ENCODE results near the gene BCAS3. TPM values are rescaled to one million over a fixed set of nuclear protein-coding genes. Genes with fewer than 3 reads are reported as not detected.
A peak's percentile ranks its signal among the peaks of the same experiment; 100 is the strongest.

Gene BCAS3
- total and polyA plus RNA-seq, 10 donors: 3.7 to 56.0 (median 42.3) TPM

DNA sequence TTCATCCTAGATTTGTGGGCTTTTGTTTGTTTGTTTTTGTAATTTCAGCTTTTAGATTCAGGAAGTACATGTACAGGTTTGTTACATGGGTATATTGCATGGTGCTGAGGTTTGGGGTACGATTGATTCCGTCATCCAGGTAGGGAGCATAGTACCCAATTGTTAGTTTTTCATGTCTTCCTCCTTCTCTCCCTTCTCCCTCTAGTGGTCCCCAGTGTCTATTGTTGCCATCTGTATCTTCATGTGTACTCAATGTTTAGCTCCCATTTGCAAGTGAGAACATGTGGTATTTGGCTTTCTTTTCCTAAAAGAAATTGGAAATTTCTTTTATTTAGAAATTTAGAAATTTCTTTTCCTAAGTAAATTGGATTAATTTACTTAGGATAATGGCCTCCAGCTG lies 37.1 kb upstream of the BCAS3 start:
- Histone ChIP-seq H3K36me3 (peaks cover 0 to 67% (median 14%) of the 10 kb centered on the region in 6 donors), H3K4me3 (no peak overlapping the region), H3K4me1 (peaks cover 0 to 22% (median 3%) of the 10 kb centered on the region in 6 donors), H3K27me3 (replicated peaks in 1 of 7) (no peaks in the 10 kb centered on the region), H3K9me3 (no peaks in the 10 kb centered on the region), H3K27ac (no peak overlapping the region)
- 67 to 85% (median 77%) methylated on average over 2 of the region's 2 CpGs for WGBS, 5 donors
- intact Hi-C loops (cut with DNase I; ENCODE audit: low total_unique reads): no loop called here
- DNase-seq: no peak
- TF ChIP-seq POLR2A (IDR thresholded peaks at IDR 0.05) (no peak), POLR2AphosphoS5 (IDR thresholded peaks at IDR 0.05) (no peak)
- TF ChIP-seq, protein P1, sequence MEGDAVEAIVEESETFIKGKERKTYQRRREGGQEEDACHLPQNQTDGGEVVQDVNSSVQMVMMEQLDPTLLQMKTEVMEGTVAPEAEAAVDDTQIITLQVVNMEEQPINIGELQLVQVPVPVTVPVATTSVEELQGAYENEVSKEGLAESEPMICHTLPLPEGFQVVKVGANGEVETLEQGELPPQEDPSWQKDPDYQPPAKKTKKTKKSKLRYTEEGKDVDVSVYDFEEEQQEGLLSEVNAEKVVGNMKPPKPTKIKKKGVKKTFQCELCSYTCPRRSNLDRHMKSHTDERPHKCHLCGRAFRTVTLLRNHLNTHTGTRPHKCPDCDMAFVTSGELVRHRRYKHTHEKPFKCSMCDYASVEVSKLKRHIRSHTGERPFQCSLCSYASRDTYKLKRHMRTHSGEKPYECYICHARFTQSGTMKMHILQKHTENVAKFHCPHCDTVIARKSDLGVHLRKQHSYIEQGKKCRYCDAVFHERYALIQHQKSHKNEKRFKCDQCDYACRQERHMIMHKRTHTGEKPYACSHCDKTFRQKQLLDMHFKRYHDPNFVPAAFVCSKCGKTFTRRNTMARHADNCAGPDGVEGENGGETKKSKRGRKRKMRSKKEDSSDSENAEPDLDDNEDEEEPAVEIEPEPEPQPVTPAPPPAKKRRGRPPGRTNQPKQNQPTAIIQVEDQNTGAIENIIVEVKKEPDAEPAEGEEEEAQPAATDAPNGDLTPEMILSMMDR (IDR thresholded peaks at IDR 0.05 in 8 of 11, conservative IDR thresholded peaks at IDR 0.05 in 3 of 11): no peak

GRCh38 chr17:60641126-60641525 lies 36.5 kb upstream of the BCAS3 start:
- Histone ChIP-seq H3K27ac (no peak overlapping the region), H3K27me3 (replicated peaks in 1 of 7) (no peaks in the 10 kb centered on the region), H3K4me1 (peaks cover 2 to 27% (median 4%) of the 10 kb centered on the region in 6 donors)

DNA sequence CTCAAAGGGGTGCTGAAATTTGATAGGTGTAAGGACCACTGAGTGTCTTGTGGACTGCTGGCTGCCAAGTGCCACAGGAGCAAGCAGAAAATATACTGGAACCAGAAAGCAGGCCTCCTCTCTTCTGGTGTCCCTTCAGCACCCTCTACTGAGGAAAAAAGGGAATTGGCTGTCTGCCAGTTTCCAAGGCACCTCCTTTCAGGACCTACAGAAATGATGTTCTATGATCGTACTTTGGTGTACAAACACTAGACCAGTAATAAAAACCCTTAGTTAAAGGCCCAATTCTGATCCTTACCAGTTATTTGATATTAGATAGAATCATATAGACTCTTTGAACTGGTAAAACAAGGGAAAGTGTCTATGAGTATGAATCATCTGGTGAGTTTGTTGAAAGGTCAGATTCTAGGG lies 35.8 kb upstream of the BCAS3 start:
- intact Hi-C loops (cut with DNase I; ENCODE audit: low total_unique reads): no loop called here
- no peak for DNase-seq
- no peaks in the 10 kb centered on the region for H3K9me3 ChIP-seq
- H3K36me3 ChIP-seq: peaks cover 0 to 59% (median 6%) of the 10 kb centered on the region in 6 donors
- H3K4me1 ChIP-seq: peaks cover 2 to 34% (median 5%) of the 10 kb centered on the region in 6 donors
- TF ChIP-seq, protein P1 (IDR thresholded peaks at IDR 0.05 in 8 of 11, conservative IDR thresholded peaks at IDR 0.05 in 3 of 11): peak in 6 of 11 experiments; percentile 19 to 37 (median 22)
- TF ChIP-seq POLR2AphosphoS5 (IDR thresholded peaks at IDR 0.05) (peak in 1 of 3 donors; percentile 58), POLR2A (IDR thresholded peaks at IDR 0.05) (no peak)
- WGBS, 5 donors: 50 to 72% (median 64%) methylated on average over 1 of the region's 1 CpG
- no peaks in the 10 kb centered on the region for H3K27me3 ChIP-seq (replicated peaks in 1 of 7)
- H3K27ac ChIP-seq: no peak overlapping the region
- no peak overlapping the region for H3K4me3 ChIP-seq

More at GRCh38 chr17:60641126-60641525, 36.5 kb upstream of the BCAS3 start:
- no peak for DNase-seq
- TF ChIP-seq POLR2AphosphoS5 (IDR thresholded peaks at IDR 0.05): no peak
- TF ChIP-seq, protein P1 (IDR thresholded peaks at IDR 0.05 in 8 of 11, conservative IDR thresholded peaks at IDR 0.05 in 3 of 11): no peak
- no peak for TF ChIP-seq POLR2A (IDR thresholded peaks at IDR 0.05)
- WGBS, 5 donors: 89 to 97% (median 94%) methylated on average over 3 of the region's 3 CpGs
- intact Hi-C loops (cut with DNase I; ENCODE audit: low total_unique reads): no loop called here
- Histone ChIP-seq H3K9me3 (no peaks in the 10 kb centered on the region), H3K36me3 (peaks cover 0 to 66% (median 9%) of the 10 kb centered on the region in 6 donors), H3K4me3 (no peak overlapping the region)

DNA sequence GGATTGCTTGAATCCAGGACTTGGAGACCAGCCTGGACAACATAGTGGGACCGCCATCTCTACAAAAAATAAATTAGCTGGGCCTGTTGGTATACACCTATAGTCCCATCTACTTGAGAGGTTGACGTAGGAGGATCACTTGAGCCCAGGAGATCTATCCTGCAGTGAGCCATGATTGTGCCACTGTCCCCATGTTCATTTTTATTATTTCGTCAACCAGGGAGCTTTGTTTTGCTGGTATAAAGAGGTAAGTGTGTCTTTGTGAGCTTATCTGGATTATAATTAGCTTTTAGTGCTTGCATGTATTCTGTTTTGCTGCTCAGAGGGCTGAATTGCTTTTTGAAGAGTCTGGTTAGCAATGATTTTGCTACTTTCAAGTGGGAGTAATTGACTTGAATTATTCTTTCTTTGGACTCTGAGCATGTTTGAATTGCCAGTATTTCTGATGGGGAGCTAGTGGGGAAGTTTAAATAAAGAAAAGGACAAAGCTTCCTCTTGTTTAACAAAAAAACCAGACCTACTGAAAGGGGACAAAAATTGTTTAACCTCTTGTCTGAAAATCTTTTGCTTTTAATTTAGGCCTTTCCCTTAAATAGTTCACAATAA lies 31.6 kb upstream of the BCAS3 start:
- 94 to 98% (median 96%) methylated on average over 3 of the region's 3 CpGs for WGBS, 5 donors

More for the DNA sequence above, 31.6 kb upstream of the BCAS3 start:
- intact Hi-C loops (cut with DNase I; ENCODE audit: low total_unique reads): no loop called here
- TF ChIP-seq POLR2A (IDR thresholded peaks at IDR 0.05) (no peak), POLR2AphosphoS5 (IDR thresholded peaks at IDR 0.05) (no peak)
- TF ChIP-seq, protein P1 (IDR thresholded peaks at IDR 0.05 in 8 of 11, conservative IDR thresholded peaks at IDR 0.05 in 3 of 11): no peak
- Histone ChIP-seq H3K27ac (no peak overlapping the region), H3K4me1 (peaks cover 1 to 26% (median 4%) of the 10 kb centered on the region in 6 donors), H3K27me3 (replicated peaks in 1 of 7) (no peaks in the 10 kb centered on the region), H3K4me3 (no peak overlapping the region), H3K9me3 (no peaks in the 10 kb centered on the region), H3K36me3 (peaks cover 2 to 57% (median 28%) of the 10 kb centered on the region in 6 donors)
- DNase-seq: no peak

Data from spleen (tissue), 11 donors.